NCI-H2171 (cell line): ENCODE results near the gene MUCL3.
"Not testable (repeated sequence)": the region's sequence is repeated elsewhere in the genome, so short reads cannot be mapped to it uniquely, and the experiment has no call there.

Experiments used
- DNase-seq: peaks from one replicate; lab custom pipeline; 2025; lab: John Stamatoyannopoulos, UW

MUCL3 gene

GRCh38 chr6:30910473-30910872, 30.3 kb upstream of the MUCL3 start:
- not testable (repeated sequence) for DNase-seq

GRCh38 chr6:30912746-30913520, 27.8 kb upstream of the MUCL3 start:
- no peak for DNase-seq

DNA sequence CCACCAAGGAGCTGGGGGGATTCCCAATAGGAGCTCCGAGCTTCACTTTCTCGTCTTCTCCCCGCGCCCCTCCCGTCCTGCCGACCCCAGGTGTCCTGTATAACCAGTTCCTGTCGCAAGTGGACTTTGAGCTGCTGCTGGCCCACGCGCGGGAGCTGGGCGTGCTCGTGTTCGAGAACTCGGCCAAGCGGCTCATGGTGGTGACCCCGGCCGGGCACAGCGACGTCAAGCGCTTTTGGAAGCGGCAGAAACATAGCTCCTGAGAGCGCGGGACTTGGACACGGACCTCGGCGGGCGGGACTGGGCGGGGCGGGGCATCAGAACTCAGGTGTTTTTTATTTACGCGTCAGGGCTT, 27.1 kb upstream of the MUCL3 start:
- DNase-seq: no peak

- DNase-seq: peak; percentile 88
Observed at GRCh38 chr6:30914076-30914853, 26.5 kb upstream of the MUCL3 start, which contains the start of gene VARS2. Gene VARS2, plus strand, starts transcription at chr6:30914238. Its CDS starts 599 bp downstream, at chr6:30914837.

- no peak for DNase-seq
Observed at GRCh38 chr6:30914854-30915590, 25.8 kb upstream of the MUCL3 start.

DNA sequence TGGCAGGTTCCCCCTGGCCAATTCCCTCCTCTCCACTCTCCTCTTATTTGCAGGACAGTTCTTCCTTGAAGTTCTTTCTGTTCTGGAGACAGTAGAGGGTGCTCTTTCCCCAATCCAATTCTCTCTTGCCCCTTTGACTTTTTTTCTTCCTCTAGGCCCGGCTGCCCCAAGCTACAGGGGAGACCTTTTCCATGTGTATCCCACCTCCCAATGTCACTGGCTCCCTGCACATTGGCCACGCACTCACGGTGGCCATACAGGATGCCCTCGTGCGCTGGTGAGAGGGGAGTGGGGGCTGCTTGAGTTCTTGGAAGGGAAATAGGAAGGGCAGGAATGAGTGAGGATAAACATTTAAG, 25.2 kb upstream of the MUCL3 start:
- peak; percentile 21 for DNase-seq

DNA sequence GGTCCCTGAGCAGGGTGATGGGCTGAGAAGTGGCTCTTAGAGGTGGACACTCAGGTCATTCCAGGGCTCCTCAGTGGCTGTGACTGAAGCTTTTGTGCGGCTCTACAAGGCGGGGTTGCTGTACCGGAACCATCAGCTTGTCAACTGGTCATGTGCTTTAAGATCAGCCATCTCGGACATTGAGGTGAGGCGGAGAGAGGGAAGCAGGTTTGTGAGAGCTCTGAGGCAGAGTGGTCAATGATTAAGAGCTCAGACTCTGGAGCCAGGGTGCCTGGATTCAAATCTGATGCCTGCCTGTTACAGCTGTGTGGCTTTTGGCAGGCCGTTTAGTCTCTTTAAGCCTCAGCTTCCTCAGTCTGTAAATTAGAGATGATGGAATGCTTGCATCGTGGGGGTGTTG, 23.7 kb upstream of the MUCL3 start:
- DNase-seq: no peak

DNA sequence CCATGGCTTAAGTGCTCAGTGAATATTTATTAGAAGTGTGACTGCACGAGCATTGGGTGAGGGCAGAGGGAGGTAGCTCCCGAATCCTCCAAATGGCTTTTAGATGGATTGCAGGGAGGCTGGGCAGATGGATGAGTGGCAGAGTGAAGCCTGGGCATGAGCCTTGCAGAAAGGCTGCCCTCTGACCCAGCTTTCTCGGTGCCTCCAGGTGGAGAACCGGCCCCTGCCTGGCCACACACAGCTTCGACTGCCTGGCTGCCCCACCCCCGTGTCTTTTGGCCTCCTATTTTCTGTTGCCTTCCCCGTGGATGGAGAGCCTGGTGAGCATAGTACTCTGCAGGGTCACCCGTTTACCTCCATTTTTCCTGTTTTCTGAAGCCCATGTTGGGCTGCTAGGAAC, 23.3 kb upstream of the MUCL3 start:
- no peak for DNase-seq

DNA sequence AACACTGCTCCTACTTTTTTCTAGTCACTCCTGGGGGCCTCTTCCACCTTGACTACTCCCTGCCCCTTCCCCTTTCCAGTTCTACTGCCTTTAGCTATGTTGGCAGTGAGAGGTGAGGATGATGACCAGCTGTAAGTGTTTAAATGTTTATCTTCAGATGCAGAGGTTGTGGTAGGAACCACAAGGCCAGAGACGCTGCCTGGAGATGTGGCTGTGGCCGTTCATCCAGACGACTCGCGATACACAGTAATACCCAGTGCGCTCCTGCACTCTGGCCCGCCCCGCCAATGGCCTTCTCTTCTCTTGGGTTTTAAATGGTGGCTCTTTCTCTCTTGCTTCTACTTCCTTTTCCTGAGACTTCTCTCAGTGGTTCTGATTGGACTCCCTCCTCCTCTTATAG, 22.1 kb upstream of the MUCL3 start:
- no peak for DNase-seq

GRCh38 chr6:30922447-30922852, 18.3 kb upstream of the MUCL3 start:
- no peak for DNase-seq

- not testable (repeated sequence) for DNase-seq
Observed at GRCh38 chr6:30924040-30924627, 16.6 kb upstream of the MUCL3 start.

DNA sequence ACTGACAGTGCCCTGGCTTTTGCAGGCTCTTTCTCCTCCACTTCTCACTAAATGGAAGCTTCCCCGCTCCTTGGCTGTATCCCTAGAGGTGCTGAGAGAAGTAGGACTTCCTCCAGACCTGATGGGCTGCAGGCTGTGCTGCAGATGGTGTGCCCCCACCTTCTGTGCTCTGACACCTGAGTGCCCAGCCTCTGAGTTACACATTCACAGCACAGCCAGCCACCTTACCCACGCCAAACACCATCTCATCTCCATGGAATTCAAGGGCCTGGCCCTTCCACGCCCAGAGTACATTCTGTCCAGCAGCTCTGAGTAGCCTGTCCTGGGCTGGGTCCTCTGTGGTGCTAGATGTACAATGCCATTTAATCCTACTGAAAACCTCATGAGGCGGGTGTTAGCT, 14.1 kb upstream of the MUCL3 start:
- DNase-seq: no peak

GRCh38 chr6:30927080-30927479, 13.7 kb upstream of the MUCL3 start:
- DNase-seq: not testable (repeated sequence)

DNA sequence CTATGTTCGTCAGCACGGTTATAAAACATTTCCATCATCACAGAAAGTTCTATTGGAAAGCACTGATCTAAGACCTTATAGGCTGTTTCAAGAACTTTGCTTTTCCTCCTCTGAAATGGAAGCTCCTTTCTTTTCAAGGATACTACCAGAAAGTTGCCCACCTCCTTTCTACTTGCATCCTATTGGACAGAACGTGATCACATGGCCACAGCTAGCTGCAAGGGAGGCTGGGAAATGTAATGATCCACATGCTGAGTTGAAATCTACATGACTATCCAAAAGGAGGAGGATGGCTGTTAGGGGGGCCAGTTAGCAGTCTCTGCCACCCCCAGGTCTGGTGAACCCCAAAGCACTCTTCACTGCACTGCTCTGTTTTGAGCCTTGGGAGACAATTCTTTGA, 12.1 kb upstream of the MUCL3 start:
- DNase-seq: no peak

GRCh38 chr6:30930506-30930905, 10.3 kb upstream of the MUCL3 start:
- DNase-seq: no peak

DNA sequence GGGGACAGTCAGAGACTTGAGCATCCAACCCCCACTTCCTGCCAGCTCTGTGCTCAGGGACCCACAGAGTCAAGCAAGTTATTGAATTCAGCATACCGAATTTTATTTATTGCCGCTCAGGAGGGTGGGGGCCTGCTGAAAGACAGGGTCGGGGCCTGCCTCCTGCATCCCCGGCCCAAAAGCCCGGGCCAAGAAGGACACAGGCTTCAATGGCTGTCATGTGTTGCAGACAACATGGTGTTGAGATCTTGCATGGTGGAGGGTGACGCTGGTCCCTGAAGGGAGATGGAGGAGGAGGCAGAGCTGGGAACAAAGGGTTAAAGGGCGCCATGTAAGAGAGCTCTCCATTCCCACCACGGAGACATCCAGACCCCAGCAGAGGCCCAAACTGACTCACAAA, 9.5 kb upstream of the MUCL3 start:
- no peak for DNase-seq

DNA sequence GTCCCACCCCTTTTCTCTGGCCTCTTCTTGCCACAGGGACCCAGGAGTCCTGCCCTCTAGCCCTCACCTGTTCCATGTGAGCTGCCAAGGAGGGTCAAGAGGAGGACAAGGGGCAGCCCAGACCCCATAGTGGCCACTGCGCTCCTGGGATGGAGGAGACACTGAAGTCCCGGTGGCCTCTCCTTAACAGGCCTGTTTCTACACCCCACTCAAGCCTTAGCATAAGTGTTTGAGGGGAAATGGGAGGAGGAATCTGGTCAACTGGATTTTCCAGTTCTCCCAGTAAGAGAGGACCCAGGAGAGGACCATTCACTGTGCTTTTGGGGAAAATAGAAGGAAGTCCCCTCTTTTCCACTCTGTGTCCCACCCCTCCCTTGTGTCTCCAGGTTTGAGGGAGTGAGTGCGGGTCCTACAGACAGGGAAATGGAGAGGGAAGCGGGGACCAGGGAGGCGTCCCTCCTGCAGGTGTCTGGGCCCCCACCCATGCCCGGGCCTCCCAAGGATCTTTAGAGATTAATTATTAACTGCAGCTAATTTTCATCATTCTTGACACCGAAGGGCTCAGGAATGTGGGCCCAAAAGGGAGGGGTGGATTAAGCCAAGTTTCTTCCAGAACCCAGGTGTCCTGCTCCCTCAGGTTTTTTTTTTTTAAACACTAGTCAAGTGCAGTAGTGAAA, 8.7 kb upstream of the MUCL3 start, which contains the start of gene SFTA2:
TSS of gene SFTA2 (minus strand) at position 202 of the 677 bp plus-strand sequence. CDS start at position 128, 74 bp downstream.
- DNase-seq: no peak

GRCh38 chr6:30932665-30933365, 8.0 kb upstream of the MUCL3 start:
- DNase-seq: no peak

DNA sequence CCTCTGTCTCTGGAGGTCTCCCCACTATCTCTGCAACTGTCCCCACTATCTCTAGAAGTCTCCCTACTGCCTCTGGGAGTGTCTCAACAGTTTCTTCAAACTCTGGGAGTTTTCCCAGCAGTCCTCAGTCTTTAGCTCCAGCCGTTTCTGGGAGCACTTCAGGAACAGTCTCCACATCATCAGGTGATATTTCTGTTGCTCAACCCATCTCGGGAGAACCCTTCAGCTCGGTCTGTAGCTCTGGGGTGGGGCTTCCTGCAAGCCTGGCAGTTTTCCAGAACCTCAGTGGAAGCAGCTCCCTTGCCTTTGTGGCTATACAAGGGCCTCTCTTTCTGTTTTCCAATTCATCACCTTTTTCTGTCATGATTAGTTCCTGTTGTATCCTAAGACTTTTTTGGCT, 5.8 kb upstream of the MUCL3 start:
- DNase-seq: no peak

- DNase-seq: no peak
Observed at GRCh38 chr6:30937265-30937664, 3.5 kb upstream of the MUCL3 start.

DNA sequence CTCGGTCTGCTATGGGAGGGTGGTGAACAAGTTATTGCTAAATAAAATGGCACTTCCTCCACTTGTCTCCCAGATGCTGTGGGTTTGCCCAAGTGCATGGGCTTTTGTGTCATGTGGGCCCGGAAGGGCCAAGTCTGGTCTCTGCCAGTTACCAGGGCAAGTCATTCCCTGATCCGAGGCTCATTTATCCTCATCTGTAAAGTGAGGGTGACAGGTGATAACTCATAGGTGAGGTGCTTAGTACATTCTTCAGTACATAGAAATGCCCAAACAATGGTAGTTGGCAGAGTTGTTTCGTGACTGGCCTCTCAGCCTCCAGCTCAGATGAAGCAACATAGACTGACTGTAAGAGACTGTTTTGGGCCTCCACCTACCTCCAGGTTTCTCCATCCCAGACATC, 2.0 kb upstream of the MUCL3 start:
- DNase-seq: no peak
